HCT116 (cell line): ENCODE measurements around the gene UVRAG. TPM values are rescaled to one million over a fixed set of nuclear protein-coding genes. Genes with fewer than 3 reads are reported as not detected.

Source experiments
- ATAC-seq: fragments of 200-7000 bp; cut with Tn5 transposase; 2 replicates; pipeline ENCODE4 v1.9.1; 2020; ENCODE audit warnings: mild to moderate bottlenecking, moderate library complexity
- BruUV-seq: library from RNA; stranded (reverse); fragments of 400-500 nt; replicated peaks from 2 replicates; lab custom pipeline; 2021; lab: Mats Ljungman, UMichigan
- CTCF ChIA-PET: fragments of 300-600 bp; sonication (Branson Sonifier 250); formaldehyde crosslinking; loops from one replicate; lab custom pipeline; 2021; ENCODE audit warnings: antibody characterized with exemption; lab: Charles Lee
- POLR2A ChIA-PET: fragments of 300-600, 350-600 bp; sonication (Branson Sonifier 250); formaldehyde crosslinking; loops from one replicate; lab custom pipeline; 2021; ENCODE audit warnings: antibody characterized with exemption; lab: Charles Lee
- RAD21 ChIA-PET, 2 experiments: fragments of 300-600 bp; sonication (Branson Sonifier 250); formaldehyde crosslinking; loops; one replicate each; lab custom pipeline; 2023; ENCODE audit warnings: low total read pairs in 2 of 2; ENCODE audit not compliant: uncharacterized antibody in 2 of 2, unreplicated experiment in 2 of 2, low non-redundant PET in 1 of 2; lab: Charles Lee
- DNase-seq: peaks from one replicate; pipeline ENCODE4 v3.0.0-alpha.2; 2010; ENCODE audit warnings: low read depth, low spot score
- H2AFZ ChIP-seq: fragments of 200-600 bp; shearing (Covaris generic), sonication (generic); 2 replicates; pipeline ENCODE4 v1.6.1; 2017; ENCODE audit warnings: low read depth, mixed run types, mixed read lengths, antibody characterized with exemption, low read length; ENCODE audit not compliant: poor library complexity, severe bottlenecking
- H3K27ac ChIP-seq: 2 replicates; pipeline ENCODE4 v1.5.1; 2012; ENCODE audit warnings: low read depth, low read length
- H3K27me3 ChIP-seq: fragments of 200-600 bp; sonication (generic); 2 replicates; pipeline ENCODE4 v1.6.1; 2016; ENCODE audit warnings: mixed run types, low read length, mixed read lengths; ENCODE audit not compliant: insufficient read depth
- H3K36me3 ChIP-seq, 2 experiments: fragments of 200-500 bp in 1 of 2; fragments of 200-600 bp in 1 of 2; sonication (Bioruptor generic) in 1 of 2; sonication (generic) in 1 of 2; 2 replicates each; pipeline versions ENCODE4 v1.5.1 to v1.6.1; 2014 to 2016; ENCODE audit warnings: low read length in 2 of 2, inconsistent platforms in 1 of 2, mixed read lengths in 1 of 2, mixed run types in 1 of 2; ENCODE audit not compliant: insufficient read depth in 2 of 2, control insufficient read depth in 1 of 2
- H3K4me1 ChIP-seq, 2 experiments: fragments of 200-600 bp in 1 of 2; sonication (generic) in 1 of 2; 2 replicates each; pipeline versions ENCODE4 v1.5.1 to v1.6.1; 2012 to 2017; ENCODE audit warnings: low read length in 2 of 2, inconsistent platforms in 1 of 2, mild to moderate bottlenecking in 1 of 2, mixed read lengths in 1 of 2, mixed run types in 1 of 2, moderate library complexity in 1 of 2; ENCODE audit not compliant: insufficient read depth in 2 of 2, control insufficient read depth in 1 of 2
- H3K4me2 ChIP-seq: fragments of 200-600 bp; sonication (generic); 2 replicates; pipeline ENCODE4 v1.6.1; 2017; ENCODE audit warnings: mixed run types, low read length, mixed read lengths
- H3K4me3 ChIP-seq, 2 experiments: fragments of 200-600 bp in 1 of 2; sonication (generic) in 1 of 2; replicated peaks in 1 of 2; 2 replicates each; pipeline ENCODE4 v1.5.1; 2011 to 2016; ENCODE audit warnings: low read length in 2 of 2, control low read depth in 1 of 2, low read depth in 1 of 2, mild to moderate bottlenecking in 1 of 2, mixed read lengths in 1 of 2, mixed run types in 1 of 2
- H3K79me2 ChIP-seq: fragments of 200-600 bp; sonication (generic); 2 replicates; pipeline ENCODE4 v1.6.1; 2017; ENCODE audit warnings: mild to moderate bottlenecking, mixed run types, low read length, moderate library complexity, mixed read lengths; ENCODE audit not compliant: insufficient read depth
- H3K9ac ChIP-seq: fragments of 200-600 bp; sonication (generic); 2 replicates; pipeline ENCODE4 v1.6.1; 2016; ENCODE audit warnings: low read length, mixed read lengths
- H3K9me2 ChIP-seq: fragments of 200-600 bp; sonication (generic), shearing (Covaris generic); 2 replicates; pipeline ENCODE4 v1.6.1; 2017; ENCODE audit warnings: mixed run types, mild to moderate bottlenecking, moderate library complexity; ENCODE audit not compliant: insufficient read depth
- H3K9me3 ChIP-seq, 2 experiments: fragments of 200-500 bp in 1 of 2; fragments of 200-600 bp in 1 of 2; sonication (Bioruptor generic) in 1 of 2; sonication (generic) in 1 of 2; 2 replicates each; pipeline ENCODE4 v1.6.1; 2014 to 2017; ENCODE audit warnings: low read length in 2 of 2, mixed read lengths in 2 of 2, inconsistent platforms in 1 of 2, low read depth in 1 of 2, mild to moderate bottlenecking in 1 of 2, mixed run types in 1 of 2, moderate library complexity in 1 of 2; ENCODE audit not compliant: control insufficient read depth in 1 of 2, insufficient read depth in 1 of 2
- H4K20me1 ChIP-seq: fragments of 200-600 bp; sonication (generic), shearing (Covaris generic); 2 replicates; pipeline ENCODE4 v1.6.1; 2017; ENCODE audit warnings: mixed run types, mild to moderate bottlenecking, moderate library complexity; ENCODE audit not compliant: insufficient read depth
- CBX3 ChIP-seq: IDR thresholded peaks from 2 replicates; pipeline ENCODE4 v1.6.1; 2012; ENCODE audit warnings: low read depth
- ELF1 ChIP-seq: IDR thresholded peaks from 2 replicates; pipeline ENCODE4 v1.6.1; 2012; ENCODE audit warnings: low read depth, borderline replicate concordance
- EZH2 ChIP-seq: fragments of 200-600 bp; sonication (generic); IDR thresholded peaks from 2 replicates; pipeline ENCODE4 v1.6.1; 2017; ENCODE audit warnings: antibody characterized with exemption, mixed run types
- JUND ChIP-seq: IDR thresholded peaks from 2 replicates; pipeline ENCODE4 v1.6.1; 2012
- POLR2AphosphoS5 ChIP-seq: IDR thresholded peaks from 2 replicates; pipeline ENCODE4 v1.6.1; 2011; ENCODE audit warnings: mild to moderate bottlenecking, low read depth, low read length, moderate library complexity
- TCF7L2 ChIP-seq: IDR thresholded peaks from 2 replicates; pipeline ENCODE4 v1.7.0; 2011; ENCODE audit warnings: borderline replicate concordance, inconsistent platforms; ENCODE audit not compliant: insufficient read depth, insufficient read length; ENCODE audit errors: extremely low read depth
- ZFX ChIP-seq: fragments of 450-650 bp; IDR thresholded peaks from 2 replicates; pipeline ENCODE4 v1.6.1; 2017
- ZNF274 ChIP-seq: fragments of 200-500 bp; sonication (Bioruptor generic); IDR thresholded peaks from 2 replicates; pipeline ENCODE4 v1.6.1; 2014; ENCODE audit warnings: mild to moderate bottlenecking, low read depth, low read length, inconsistent platforms
- intact Hi-C: fragments of 100-400 bp; cut with micrococcal nuclease; formaldehyde crosslinking; loops from 2 replicates; pipeline ENCODE4 v1.10.0; 2022
- total RNA-seq: library from RNA; stranded (reverse); gene quantifications from one replicate; pipeline ENCODE4 v1.2.1, GENCODE V29; 2021; ENCODE audit not compliant: unreplicated experiment
- TF ChIP-seq, protein P1 (sequence below): IDR thresholded peaks from 2 replicates; pipeline ENCODE4 v1.6.1; 2012
- TF ChIP-seq, protein P2 (sequence below): IDR thresholded peaks from 2 replicates; pipeline ENCODE4 v1.6.1; 2012

UVRAG gene
- total RNA-seq, 1 experiment from 2014 or later = 12.3 TPM

DNA sequence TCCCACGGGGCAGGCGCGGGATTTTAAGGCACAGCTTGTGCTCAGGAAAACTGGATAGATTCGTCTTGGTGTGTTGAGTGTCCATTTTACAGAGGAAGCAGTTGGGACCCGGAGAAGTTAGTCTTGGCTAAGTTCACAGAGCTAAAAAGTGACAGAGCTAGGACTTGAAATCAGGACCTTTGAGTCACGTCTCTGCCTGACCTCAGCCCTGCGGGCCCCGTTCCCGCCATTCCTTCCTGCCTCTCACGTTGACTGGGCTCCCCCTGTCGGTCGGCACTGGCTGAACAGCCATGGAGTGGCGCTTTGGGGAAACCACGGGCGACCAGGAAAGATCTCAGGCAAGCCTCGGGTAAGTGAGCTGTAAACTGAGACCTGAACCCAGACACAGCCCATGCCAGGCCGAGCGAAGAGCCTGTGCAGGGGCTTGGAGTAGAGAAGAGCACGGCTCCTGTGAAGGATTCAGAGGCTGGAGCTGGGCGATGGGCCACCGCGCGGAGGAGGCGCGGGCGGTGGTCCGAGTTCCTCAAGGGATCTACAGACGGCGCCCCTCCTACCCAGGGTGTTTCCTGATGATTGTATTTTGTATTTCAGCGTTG lies 337.2 kb downstream of the UVRAG start (continued):
- no peak for TF ChIP-seq EZH2
- no peak for TF ChIP-seq ZFX
- no peak for TF ChIP-seq JUND
- no peak for TF ChIP-seq TCF7L2

DNA sequence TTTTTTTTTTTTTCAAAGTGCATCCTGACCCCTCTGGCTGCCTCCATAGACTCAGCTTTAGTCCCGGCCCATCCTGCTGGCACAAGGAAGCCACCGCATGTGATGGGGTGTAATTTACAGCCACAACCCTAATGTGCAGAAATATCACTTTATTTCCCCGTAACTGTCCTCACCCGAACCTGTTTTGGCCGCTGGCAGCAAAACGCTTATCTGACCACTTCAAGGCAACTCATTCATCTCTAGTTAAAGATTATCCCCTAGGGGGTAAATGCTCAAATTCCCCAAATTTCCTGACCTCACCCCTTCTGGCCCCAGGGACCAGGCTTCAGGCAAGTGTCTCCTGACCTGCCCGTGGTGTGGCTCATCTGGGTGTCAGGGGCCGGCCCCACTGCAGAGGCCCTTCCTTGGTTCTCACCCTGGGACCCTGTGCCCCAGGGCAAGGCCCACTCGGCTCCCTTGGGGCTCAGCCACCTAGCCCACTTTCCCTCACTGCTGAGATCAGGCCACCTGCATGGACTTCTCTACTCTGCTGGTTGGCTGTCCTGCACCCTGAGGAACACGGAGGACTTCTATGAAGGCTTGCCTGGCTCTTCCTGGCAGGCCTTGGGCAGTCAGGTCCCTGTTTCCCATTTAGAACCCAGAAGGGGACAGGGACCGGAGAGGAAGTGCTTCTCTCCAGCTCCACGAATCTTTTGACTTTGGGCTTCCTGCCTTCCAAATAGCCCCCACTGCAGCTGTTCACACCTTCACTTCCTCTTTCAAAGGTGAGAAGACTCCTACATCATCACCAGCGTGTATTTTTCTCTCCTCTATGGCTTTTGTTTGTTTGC lies 337.9 kb downstream of the UVRAG start:
- Histone ChIP-seq H3K79me2 (no peaks in the 10 kb centered on the region), H3K4me2 (0 out of 2 replicates have a peak overlapping the region, but pooled peaks have one; percentile 54), H3K36me3 (no peaks in the 10 kb centered on the region), H3K9me2 (no peaks in the 10 kb centered on the region), H2AFZ (no peak overlapping the region), H3K9me3 (no peaks in the 10 kb centered on the region), H3K27ac (no peak overlapping the region), H3K9ac (no peak overlapping the region), H3K4me3 (no peak overlapping the region), H4K20me1 (no peaks in the 10 kb centered on the region), H3K4me1 (peaks cover 0 to 8% of the 10 kb centered on the region in 2 experiments; a peak in 2 of 4 replicates), H3K27me3 (no peaks in the 10 kb centered on the region)
- no peak for TF ChIP-seq ELF1
- no peak for TF ChIP-seq CBX3
- TF ChIP-seq, protein P1, sequence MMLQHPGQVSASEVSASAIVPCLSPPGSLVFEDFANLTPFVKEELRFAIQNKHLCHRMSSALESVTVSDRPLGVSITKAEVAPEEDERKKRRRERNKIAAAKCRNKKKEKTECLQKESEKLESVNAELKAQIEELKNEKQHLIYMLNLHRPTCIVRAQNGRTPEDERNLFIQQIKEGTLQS = no peak
- TF ChIP-seq, protein P2, sequence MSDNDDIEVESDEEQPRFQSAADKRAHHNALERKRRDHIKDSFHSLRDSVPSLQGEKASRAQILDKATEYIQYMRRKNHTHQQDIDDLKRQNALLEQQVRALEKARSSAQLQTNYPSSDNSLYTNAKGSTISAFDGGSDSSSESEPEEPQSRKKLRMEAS = no peak
- TF ChIP-seq POLR2AphosphoS5 = no peak
- TF ChIP-seq ZNF274 = no peak
- ChIA-PET RAD21 (interaction anchor here (0.7 to 1.4 kb wide), 4 partner anchors 55 to 555 kb away, joined by 3 to 7 read pairs (median 3); no protein-coding TSS in a partner anchor), CTCF (interaction anchor here (0.8 to 1.9 kb wide), 20 partner anchors 8 to 555 kb away, joined by 3 to 37 read pairs (median 5); no protein-coding TSS in a partner anchor), POLR2A (no interaction called here)
- intact Hi-C loops = loop anchor here (1.0 to 2.0 kb wide), 3 partner anchors 257 to 430 kb away; no protein-coding TSS in a partner anchor
- ATAC-seq (no peak), DNase-seq (no peak)
- BruUV-seq = no TSS peak
